Peyer's patch (tissue), 4 donors: ENCODE results near the gene LILRB4.

Source experiments
- CTCF ChIP-seq, 6 experiments: fragments of 450-650 bp in 4 of 6; fragments of 200-600 bp in 2 of 6; sonication (generic) in 1 of 6; IDR thresholded peaks; one replicate each; pipeline ENCODE4 v1.5.1; 2017 to 2019; ENCODE audit warnings: antibody characterized with exemption in 6 of 6, mild to moderate bottlenecking in 3 of 6, moderate library complexity in 1 of 6
- POLR2A ChIP-seq, 2 donors: fragments of 450-650 bp; IDR thresholded peaks; one replicate each; pipeline ENCODE4 v1.5.1; 2017; ENCODE audit warnings: antibody characterized with exemption in 2 of 2, mild to moderate bottlenecking in 2 of 2, moderate library complexity in 2 of 2

- TF ChIP-seq POLR2A (IDR thresholded peaks at IDR 0.05) (no peak), CTCF (IDR thresholded peaks at IDR 0.05) (no peak)
These were observed 45.8 kb upstream of the LILRB4 start for GRCh38 chr19:54616821-54617560.
